NCI-H1930 (cell line): ENCODE results near the gene NUP98.

ENCODE experiments used
- DNase-seq, 2 experiments: peaks; one replicate each; lab custom pipeline; 2025; lab: John Stamatoyannopoulos, UW

Gene NUP98

DNA sequence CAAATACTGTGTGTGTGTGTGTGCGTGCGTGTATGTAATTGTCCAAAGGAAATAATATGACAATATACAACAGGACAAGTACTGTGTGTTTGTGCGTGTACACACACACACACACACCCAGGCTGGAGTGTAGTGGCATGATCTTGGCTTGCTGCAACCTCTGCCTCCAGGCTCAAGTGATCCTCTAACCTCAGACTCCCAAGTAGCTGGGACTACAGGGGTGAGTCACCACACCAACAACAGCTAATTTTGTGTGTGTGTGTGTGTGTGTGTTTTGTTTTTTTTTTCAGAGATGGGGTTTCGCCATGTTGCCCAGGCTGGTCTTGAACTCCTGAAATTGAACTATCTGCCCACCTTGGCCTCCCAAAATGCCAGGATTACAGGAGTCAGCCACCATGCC, 61.5 kb downstream of the NUP98 start:
- no peak for DNase-seq

DNA sequence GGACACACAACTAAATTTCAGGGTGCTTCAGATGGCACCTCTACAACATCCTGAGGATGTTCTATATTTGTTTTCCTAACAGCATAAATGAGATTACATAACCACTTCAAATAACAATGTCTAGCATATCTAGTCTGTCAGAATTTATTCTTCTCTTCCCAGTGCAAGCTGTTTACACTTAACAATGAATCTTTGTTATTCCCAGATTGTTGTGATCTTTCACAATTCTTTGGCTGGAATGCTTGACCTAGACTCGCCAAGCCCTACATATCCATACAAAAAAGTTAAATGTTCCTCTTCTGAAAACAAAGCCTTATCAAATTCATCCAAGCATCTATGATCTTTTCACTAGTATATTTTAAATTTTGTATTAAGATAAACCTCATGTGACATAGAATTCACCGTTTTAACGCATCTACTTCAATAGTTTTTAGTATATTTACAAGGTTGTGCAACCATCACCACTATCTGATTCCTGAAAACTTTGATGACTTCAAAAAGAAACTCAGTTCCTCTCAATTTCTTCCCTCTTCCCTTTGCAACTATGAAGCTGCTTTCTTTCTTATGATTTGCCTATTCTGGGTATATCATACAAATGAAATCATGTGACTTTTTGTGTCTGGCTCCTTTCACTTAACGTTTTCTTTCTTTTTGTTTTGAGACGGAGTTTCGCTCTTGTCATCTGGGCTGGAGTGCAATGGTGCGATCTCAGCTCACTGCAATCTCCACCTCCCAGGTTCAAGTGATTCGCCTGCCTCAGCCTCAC, 64.5 kb downstream of the NUP98 start:
- DNase-seq: no peak

DNA sequence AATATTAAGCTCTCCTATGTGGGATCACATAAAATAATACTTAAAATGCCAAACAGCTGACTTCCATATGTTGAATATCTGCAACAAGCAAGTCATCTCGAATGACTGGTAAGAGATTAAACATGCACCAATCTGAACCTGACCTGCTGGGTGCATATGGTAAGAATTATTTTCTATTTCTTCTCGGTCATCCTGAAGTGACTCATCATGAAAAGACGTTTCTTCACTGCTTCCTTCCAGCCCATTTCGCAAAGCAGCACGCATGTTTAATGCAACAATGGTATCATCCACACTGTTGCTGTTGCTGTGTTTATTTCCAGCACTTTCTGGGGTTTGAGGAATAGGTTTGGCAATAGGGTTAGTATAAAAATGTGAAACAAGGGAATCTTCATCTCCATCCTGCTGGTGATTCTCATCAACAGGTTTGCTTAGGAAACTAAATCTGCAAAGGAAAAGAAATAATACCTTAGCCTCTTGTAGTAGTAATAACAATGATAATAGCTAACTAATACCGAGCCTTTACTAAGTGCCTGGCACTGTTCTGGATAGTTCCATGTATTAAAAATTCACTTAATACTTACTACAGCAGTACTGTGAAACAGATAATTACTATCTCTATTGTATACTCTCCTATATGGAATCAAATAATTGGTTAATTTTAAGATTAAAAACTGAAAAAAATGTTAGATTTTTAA, 74.2 kb downstream of the NUP98 start:
- DNase-seq: no peak

DNA sequence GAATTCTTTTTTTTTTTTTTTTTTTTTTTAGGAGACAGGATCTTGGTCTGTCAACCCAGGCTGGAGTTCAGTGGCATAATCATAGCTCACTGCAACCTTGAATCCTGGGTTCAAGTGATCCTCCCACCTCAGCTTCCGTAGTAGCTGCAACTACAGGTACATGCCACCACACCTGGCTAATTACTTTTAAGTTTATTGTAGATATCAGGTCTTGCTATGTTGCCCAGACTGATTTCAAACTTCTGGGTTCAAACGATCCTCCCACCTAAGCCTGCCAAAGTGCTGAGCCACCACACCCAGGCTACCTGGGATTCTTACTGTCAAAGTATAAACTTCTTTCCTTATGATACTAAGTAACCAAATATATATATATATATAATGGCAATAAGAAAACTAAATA, 75.3 kb downstream of the NUP98 start:
- no peak for DNase-seq

DNA sequence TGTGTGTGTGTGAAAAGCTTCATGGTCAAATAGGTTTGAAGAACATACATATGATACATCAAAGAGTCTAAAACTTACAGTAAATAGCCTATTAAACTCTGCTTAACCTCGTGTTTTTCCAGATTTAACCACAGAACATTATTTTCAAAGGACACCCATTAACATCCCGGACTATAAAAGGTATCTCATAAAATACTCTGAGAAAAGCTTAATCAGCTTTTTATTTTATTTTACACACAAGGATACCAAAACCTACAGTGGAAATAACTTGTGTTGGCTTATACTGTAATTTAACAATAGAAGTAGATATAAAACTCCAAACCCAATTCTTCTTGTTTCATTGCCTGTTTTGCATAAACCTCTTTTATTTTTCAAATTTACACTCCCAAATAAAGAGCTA, 76.4 kb downstream of the NUP98 start:
- DNase-seq: no peak

DNA sequence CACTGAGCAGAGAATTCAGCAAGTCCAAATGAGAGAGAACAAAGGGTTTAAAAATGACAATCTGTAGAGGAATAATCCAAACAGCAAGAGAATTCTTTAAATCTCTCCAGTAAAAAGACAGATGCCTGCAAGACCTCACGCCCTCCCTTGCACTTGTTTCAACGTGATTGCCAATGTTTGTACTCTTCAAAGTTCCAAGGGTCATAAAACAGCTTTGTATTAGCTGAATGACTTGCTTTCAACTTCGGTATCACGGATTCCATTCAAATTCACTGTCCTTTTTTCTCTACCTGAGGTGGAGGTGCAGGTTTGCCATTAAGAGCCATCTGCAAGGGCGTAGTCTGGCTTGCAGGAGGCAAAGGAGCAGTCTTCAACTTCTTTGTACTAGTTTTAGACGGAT, 85.1 kb downstream of the NUP98 start:
- no peak for DNase-seq

DNA sequence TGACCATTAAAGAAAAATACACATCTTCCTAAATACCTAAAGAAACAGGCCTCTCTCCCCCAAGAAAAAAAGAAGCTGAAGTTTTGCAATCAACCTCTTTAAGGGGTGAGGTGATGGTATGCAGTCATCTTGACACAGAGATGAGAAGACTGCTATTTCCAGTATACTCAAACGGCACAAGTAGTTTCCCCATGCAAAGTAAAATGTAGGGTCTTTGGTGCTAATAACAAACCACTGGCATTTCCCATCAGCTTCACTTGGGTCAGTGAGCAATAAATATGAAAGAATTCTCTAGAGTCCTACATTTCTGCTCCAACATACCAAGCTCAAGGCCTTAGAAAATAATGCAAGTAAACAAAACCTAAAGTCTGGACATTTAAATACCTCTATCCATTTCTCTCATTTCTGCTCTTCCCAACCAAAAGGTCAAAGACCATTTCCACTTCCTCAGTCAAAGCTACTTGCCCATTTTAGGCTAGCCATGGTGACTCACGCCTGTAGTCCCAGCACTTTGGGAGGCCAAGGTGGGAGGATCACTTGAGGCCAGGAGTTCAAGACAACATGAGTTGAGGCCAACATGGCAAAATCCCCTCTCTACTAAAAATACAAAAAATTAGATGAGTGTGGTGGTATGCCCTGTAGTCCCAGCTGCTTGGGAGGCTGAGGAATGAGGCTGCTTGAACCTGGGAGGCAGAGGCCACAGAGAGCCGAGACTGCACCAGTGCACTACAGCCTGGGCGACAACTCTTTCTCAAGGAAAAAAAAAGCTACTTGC, 86.7 kb downstream of the NUP98 start:
- no peak for DNase-seq

DNA sequence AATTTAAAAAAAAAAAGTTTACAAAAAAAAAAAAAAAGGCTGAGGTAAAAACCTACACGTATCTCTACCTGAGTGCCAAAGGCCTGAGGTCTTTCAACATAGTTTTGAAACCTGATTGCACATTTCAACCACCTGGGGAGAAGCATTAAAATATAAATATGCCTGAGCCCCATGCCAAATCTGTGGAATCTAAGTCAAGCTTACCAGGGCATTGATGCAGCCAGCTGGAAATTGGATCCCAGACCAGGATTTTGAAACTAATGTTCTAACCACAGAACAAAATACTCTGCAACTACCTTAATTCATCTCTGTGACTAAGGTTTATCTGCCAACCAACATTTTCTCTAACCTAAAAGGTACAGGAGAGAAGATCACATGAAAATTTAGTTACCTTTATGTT, 87.4 kb downstream of the NUP98 start:
- no peak for DNase-seq

DNA sequence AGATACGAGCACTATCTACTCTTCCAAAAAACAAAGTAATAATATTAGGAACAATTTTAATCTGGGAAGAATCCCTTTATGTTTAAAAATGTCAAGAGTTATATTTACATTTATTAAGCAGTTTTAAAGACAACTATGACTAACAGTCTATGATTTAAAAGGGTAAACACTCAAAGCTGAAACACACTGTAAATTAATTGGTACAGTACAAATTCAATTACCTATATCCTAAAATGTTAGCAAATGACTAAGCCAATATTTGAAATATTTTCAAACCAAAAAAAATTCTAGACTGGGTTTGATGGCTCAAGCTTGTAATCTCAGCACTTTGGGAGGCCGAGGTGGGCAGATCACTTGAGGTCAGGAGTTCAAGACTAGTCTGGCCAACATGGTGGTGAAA, 90.2 kb downstream of the NUP98 start:
- no peak for DNase-seq

DNA sequence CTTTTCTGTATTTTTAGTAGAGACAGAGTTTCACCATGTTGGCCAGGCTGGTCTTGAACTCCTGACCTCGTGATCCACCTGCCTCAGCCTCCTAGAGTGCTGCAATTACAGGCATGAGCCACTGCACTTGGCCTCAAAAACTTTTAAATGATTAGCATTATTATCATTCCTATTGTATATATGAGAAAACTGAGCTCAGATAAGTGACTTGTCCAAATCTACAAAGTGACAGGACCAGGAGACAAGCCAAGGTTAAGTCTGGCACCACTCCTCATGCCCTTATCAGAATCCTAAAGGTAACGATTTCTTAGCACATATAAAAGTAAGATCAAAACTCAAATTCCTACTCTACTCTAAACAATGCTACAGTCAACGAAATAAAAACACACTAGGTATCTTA, 94.0 kb downstream of the NUP98 start:
- DNase-seq: no peak

DNA sequence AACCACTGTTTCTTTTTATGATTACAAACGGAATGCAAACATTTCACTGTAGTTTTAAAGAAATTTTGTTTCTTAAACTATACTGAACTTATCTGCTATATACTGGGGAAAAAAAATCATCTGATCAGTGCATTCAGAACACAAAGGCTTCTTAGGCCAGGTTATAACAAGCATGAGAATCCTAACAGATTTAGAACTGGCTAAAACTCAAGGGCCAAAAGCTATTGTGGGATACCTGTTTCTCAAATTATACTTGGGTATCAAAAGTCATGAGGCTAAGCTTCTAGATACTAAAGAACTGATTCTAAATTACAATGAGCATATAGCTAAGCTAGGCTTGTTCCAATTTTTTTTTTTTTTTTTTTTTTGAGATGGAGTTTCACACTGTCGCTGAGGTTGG, 96.4 kb downstream of the NUP98 start:
- no peak for DNase-seq

DNA sequence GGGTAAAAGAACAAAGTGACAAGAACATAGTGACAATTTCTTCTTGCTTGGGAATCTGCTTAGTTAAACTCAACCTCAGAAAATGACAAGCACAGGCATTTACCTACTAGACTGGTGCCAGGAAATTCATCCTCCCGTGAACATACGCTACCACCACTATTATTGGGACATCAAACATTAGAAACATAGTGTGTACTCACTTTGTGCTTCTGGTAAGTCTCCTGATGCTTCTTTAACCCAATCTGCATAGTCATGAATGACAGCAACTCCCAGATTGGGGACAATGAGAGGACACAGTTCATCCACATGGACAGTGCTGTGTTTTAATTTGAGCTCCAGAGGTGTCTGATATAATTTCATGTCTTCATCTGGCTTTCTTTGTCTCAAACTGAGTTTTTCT, 96.9 kb downstream of the NUP98 start:
- DNase-seq: no peak

DNA sequence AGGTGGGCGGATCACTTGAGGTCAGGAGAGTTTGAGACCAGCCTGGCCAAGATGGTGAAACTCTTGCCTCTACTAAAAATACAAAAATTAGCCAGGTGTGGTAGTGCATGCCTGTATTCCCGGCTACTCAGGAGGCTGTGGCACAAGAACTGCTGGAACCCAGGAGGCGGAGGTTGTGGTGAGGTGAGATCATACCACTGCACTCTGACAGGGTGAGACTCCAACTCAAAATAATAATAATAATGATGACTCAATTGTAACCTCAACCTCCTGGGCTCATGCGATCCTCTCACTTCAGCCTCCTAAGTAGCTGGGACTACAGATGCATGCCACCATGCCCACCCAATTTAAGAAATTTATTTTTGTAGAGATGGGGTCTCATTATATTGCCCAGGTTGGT, 110.6 kb downstream of the NUP98 start:
- no peak for DNase-seq

DNA sequence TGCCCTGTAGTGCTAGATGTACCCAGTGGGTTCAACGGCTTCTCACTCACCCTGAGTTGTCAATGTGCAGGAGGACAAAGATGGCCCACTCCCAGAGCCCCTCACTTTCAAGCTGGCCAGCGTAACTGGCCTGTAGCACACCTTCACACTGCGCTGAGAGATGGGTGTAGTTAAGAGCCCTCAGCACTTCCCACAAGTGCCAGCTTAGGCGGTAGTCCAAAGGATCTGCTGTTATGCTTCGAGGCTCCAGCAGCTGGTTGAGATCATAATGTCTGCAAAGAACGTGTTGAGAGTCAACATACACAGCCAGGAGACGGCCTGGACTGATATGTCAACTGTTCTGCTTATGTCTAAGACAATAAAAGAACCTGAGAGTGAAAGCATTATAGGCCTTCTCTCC, 111.4 kb downstream of the NUP98 start:
- no peak for DNase-seq

DNA sequence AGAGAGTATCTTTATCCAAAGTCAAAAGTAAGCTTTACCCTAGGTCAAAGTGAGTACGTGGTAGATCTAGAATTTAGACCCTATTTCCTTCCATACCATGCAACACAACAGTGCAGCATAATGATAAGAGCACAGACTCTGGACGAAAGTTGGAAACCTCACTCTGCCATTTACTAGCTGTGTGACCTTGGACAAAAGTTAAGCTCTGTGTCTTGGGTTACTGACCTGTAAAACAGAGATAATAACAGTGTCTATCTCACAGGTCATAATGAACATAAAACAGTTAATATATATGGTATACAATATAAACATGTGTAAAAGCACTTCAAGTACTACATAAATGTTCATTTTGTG, 112.6 kb downstream of the NUP98 start:
- DNase-seq: no peak

DNA sequence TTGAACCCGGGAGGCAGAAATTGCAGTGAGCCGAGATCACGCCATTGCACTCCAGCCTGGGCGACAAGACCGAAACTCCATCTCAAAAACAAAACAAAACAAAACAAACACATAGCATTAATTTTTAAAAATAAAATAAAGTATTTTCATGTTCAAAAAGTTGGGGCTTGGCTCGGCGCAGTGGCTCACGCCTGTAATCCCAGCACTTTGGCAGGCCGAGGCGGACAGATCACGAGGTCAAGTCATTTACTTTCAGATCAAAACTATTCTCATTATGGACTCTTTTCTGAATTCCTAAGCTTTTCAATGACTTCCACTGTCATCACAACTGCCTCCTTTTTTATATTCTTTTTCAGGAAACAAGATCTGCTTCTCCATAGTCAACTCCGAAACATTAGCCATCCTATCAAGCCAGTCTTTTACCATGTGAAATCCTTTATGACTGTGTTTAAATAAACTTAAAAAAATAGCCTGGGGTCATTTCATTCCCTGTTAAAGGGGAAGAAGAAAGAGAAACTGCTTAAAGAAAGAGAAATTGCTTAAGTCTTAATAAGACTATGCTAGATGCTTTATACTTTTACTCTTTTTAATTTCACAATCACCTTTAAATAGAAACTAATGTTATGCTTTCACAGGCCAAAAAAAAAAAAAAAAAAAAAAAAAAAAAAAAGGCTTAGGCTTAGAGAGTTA, 113.1 kb downstream of the NUP98 start:
- no peak for DNase-seq

DNA sequence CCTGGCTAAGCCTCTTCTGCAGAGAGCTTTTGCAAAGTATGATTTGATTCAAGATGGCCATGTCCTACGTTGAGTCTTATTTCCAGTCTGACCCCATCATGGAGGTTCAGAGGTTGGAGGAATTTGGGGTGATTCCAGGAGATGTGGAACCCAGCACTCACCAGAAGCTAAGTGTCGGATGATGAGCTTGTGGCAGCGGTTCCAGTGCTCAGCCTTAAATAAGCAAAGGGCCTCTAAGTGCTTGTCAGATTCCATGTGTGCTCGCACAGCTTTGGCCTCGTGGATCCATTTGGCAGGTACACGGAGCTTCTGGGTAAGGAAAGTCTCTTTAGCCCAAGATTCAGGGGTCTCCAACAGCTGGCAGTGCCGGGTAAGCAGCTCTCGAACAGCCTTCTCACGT, 114.3 kb downstream of the NUP98 start:
- no peak for DNase-seq

DNA sequence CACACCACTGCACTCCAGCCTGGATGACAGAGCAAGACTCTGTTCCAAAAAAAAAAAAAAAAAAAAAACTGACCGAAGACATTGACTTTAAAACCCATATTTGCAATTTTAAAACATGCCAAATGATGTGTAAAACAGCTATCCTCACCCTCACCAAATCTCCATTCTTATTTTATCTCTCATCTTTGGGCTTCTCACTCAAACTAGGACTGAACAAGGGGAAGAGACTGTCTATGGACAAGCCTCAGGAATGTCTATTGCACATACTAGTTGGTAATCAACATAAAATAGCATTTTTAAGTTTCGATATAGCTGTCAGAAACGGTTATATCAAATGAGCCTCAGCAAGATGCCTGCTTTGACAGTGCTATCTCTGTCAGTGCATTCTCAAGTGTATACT, 118.3 kb downstream of the NUP98 start:
- no peak for DNase-seq

DNA sequence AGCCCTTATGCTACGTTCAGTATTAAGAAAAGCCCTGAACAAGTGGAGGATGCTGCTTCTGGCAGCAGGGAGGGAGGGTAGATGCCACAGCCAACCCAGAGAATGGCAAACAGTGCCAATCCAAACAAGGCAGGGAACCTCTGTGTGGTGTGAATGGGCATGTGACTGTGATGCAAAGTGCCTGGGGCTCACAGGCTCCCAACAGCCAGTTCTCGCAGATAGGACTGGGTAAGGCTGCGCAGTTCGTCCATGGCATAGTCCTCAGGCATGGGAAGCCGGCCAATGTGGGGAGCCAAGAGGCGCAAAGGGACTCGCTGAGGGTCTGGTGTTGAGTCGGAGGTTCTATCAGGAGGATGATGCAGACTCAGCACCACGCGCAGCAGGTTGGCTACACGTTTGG, 121.4 kb downstream of the NUP98 start:
- DNase-seq: no peak

DNA sequence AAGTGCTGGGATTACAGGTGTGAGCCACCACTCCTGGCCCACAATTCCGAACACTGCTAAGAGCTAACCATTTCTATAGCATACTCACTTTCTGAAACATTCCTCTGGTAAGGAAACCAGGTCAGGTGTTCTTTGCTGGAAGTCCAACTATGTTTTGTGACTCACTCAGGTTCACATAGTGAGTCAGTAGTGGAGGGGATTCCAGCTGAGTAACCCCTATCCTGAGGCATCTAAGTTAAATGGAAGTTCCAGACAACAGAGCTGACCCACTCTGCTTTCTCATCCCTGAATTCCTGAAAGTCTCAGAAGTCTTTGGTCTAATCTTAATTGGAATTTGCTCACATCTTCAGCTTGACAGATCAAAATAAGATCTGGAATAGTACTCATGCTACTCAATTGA, 123.2 kb downstream of the NUP98 start:
- no peak for DNase-seq

DNA sequence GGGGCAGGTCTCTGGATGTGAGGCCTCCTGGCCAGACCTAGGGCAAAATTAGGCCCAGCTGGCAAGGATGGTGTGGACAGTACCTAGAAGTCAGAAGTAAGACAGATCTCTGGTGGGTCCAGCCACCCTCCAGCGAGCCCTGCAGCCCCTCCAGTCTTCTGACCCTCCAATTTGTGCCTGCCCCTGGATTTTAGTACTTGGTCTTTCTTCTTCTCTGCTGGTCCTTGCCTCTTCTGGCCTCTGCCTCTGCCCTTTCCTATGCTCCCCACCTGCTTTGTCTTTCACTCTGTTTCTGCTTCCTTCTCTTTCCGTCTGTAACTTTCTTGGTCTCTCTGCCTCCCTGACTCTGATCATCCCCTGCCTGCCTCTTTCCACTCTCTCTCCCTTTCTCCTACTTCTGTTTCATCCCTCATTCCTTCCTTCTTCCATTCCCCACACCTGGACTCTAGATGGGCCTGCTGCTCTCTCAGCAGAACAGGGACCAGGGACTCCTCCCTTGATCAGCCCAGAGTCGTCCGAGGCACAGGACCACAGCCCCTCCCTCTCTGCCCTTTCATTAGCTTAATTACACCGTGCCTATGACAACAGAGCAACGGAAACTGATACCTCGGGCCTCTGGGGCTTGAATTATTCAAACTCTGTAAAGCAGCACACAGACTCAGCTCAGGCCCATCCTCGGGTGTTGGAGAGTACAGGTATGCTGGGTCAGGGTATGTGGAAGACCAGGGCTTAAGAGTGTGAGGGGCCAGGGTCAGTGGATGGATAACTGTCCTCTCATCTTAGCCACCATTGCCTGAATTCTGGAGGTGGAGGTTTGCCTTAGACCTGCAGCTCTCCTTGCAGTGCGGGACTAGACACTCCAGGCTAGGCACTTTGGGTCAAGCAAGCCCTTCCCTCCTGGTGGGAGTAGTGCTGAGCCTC, 125.8 kb downstream of the NUP98 start, which contains the start of gene CHRNA10:
Gene CHRNA10, minus strand, starts transcription at position 51 of the 921 bp plus-strand sequence. CDS start 72 bp downstream, outside the sequence.
- no peak for DNase-seq
